ENCODE measurements around the gene ZNF746. TPM values are rescaled to one million over a fixed set of nuclear protein-coding genes. Genes with fewer than 3 reads are reported as not detected.

The ZNF746 gene
- total and polyA plus RNA-seq, 2 donors (not counting 3 experiments of a cell fraction or from before 2014, with no cell fraction given) = 10.5 to 20.8 TPM

DNA sequence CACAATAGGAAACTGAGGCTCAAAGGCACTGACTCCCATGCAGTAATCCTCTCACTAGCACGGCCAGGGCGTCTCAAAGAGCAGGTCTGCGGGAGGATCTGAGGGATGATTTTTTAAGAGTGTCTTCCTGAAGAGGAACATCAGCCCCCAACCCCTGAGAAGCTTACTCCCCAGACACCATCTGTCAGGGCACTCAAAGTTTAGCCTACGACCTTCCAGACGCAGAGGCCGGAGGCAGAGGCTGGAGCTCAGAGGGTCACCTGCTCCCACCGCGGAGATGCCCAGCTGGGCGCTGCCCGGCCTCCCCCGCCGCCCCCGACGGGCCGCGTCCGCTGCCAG is 38.4 kb downstream of the ZNF746 start:
- ChIA-PET CTCF (interaction anchor here (1.2 to 3.7 kb wide), 2 partner anchors 32 to 36 kb away, joined by 3 to 26 read pairs; no protein-coding TSS in a partner anchor), POLR2A (no interaction called here)
- Histone ChIP-seq H3K79me2 (ENCODE audit: control insufficient read depth, insufficient read depth, low read length) (peaks cover 14% of the 10 kb centered on the region), H4K20me1 (replicated peaks; ENCODE audit: control insufficient read depth, extremely low read depth, insufficient read depth, low read length) (no peaks in the 10 kb centered on the region), H3K27me3 (ENCODE audit: control insufficient read depth in 2 of 2, insufficient read depth in 2 of 2, low read length in 2 of 2) (no peaks in the 10 kb centered on the region), H3K4me3 (replicated peaks in 1 of 3; ENCODE audit: insufficient read depth in 1 of 3, low read depth in 1 of 3, low read length in 3 of 3) (peak overlapping the region; percentile 26 to 82 (median 42)), H3K4me2 (ENCODE audit: insufficient read depth, low read length) (peak overlapping the region; percentile 55), H2AFZ (ENCODE audit: low read depth, low read length) (peak overlapping the region; percentile 70), H3K9ac (replicated peaks; ENCODE audit: extremely low read depth, insufficient read depth, low read length) (no peak overlapping the region), H3K36me3 (ENCODE audit: control insufficient read depth in 2 of 2, extremely low read depth in 1 of 2, insufficient read depth in 2 of 2, low read length in 2 of 2) (peaks cover 7% of the 10 kb centered on the region in 2 experiments), H3K9me3 (replicated peaks; ENCODE audit: control insufficient read depth, insufficient read depth, low read length) (no peaks in the 10 kb centered on the region), H3K27ac (ENCODE audit: insufficient read depth, low read depth, low read length) (no peak overlapping the region), H3K4me1 (ENCODE audit: control insufficient read depth, extremely low read depth, insufficient read depth, low read length) (peaks cover 9% of the 10 kb centered on the region), H3K9me1 (replicated peaks; ENCODE audit: control insufficient read depth, extremely low read depth, insufficient read depth, low read length) (no peaks in the 10 kb centered on the region)
- TF ChIP-seq POLR2A (IDR thresholded peaks at IDR 0.05; ENCODE audit: low read depth, low read length) = no peak
- TF ChIP-seq POLR2AphosphoS5 (IDR thresholded peaks at IDR 0.05; ENCODE audit: insufficient read depth, low read depth, low read length) = no peak
- TF ChIP-seq FOS (IDR thresholded peaks at IDR 0.05; ENCODE audit: borderline replicate concordance, insufficient read depth, low read length) = no peak
- TF ChIP-seq EZH2 (IDR thresholded peaks at IDR 0.05; ENCODE audit: borderline replicate concordance, low read depth, low read length, severe bottlenecking) = no peak
- no peak for TF ChIP-seq GATA2 (IDR thresholded peaks at IDR 0.05; ENCODE audit: insufficient read depth, insufficient read length, low read depth, low read length)
- TF ChIP-seq, protein P1, sequence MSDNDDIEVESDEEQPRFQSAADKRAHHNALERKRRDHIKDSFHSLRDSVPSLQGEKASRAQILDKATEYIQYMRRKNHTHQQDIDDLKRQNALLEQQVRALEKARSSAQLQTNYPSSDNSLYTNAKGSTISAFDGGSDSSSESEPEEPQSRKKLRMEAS (IDR thresholded peaks at IDR 0.05; ENCODE audit: insufficient read depth, insufficient read length) = no peak
- TF ChIP-seq, protein P2, sequence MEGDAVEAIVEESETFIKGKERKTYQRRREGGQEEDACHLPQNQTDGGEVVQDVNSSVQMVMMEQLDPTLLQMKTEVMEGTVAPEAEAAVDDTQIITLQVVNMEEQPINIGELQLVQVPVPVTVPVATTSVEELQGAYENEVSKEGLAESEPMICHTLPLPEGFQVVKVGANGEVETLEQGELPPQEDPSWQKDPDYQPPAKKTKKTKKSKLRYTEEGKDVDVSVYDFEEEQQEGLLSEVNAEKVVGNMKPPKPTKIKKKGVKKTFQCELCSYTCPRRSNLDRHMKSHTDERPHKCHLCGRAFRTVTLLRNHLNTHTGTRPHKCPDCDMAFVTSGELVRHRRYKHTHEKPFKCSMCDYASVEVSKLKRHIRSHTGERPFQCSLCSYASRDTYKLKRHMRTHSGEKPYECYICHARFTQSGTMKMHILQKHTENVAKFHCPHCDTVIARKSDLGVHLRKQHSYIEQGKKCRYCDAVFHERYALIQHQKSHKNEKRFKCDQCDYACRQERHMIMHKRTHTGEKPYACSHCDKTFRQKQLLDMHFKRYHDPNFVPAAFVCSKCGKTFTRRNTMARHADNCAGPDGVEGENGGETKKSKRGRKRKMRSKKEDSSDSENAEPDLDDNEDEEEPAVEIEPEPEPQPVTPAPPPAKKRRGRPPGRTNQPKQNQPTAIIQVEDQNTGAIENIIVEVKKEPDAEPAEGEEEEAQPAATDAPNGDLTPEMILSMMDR (IDR thresholded peaks at IDR 0.05; ENCODE audit: extremely low read depth in 1 of 2, insufficient read depth in 1 of 2, low read depth in 1 of 2, low read length in 2 of 2) = no peak
- no TSS peak for BruUV-seq (replicated peaks)
- intact Hi-C loops (cut with micrococcal nuclease) (no loop called here), dilution Hi-C loops (cut with MboI; ENCODE audit: extremely low pct_ligation_motif_present, low sequenced_read_pairs) (no loop called here)
- FAIRE-seq = no peak
- no peak for DNase-seq (ENCODE audit: low read depth, low spot score)
